HEK293T (cell line): Measurements from ENCODE around the gene ZNF93.

ENCODE experiments used
- BHLHE40 ChIP-seq: fragments of 450-650 bp; IDR thresholded peaks from 2 replicates; pipeline ENCODE4 v1.6.1; 2016; ENCODE audit warnings: mild to moderate bottlenecking, moderate library complexity, borderline replicate concordance
- ELF4 ChIP-seq: fragments of 450-650 bp; IDR thresholded peaks from 2 replicates; pipeline ENCODE4 v1.6.1; 2017; ENCODE audit warnings: antibody characterized with exemption
- FOXA1 ChIP-seq: fragments of 450-650 bp; IDR thresholded peaks from 2 replicates; pipeline ENCODE4 v1.6.1; 2016; ENCODE audit warnings: mild to moderate bottlenecking
- FOXK2 ChIP-seq: fragments of 450-650 bp; IDR thresholded peaks from 2 replicates; pipeline ENCODE4 v1.6.1; 2016; ENCODE audit warnings: mild to moderate bottlenecking
- FOXM1 ChIP-seq: fragments of 450-650 bp; IDR thresholded peaks from 2 replicates; pipeline ENCODE4 v1.6.1; 2017; ENCODE audit warnings: mild to moderate bottlenecking, borderline replicate concordance
- LEF1 ChIP-seq: fragments of 450-650 bp; IDR thresholded peaks from 2 replicates; pipeline ENCODE4 v1.6.1; 2017; ENCODE audit warnings: mild to moderate bottlenecking, borderline replicate concordance
- NFRKB ChIP-seq: fragments of 450-650 bp; IDR thresholded peaks from 2 replicates; pipeline ENCODE4 v1.6.1; 2016; ENCODE audit warnings: mild to moderate bottlenecking, moderate library complexity
- PKNOX1 ChIP-seq: fragments of 450-650 bp; IDR thresholded peaks from 2 replicates; pipeline ENCODE4 v1.6.1; 2016
- SP1 ChIP-seq: fragments of 450-650 bp; IDR thresholded peaks from 2 replicates; pipeline ENCODE4 v1.6.1; 2017
- SUZ12 ChIP-seq: fragments of 450-650 bp; IDR thresholded peaks from 2 replicates; pipeline ENCODE4 v1.6.1; 2016; ENCODE audit warnings: mild to moderate bottlenecking
- TARDBP ChIP-seq: fragments of 450-650 bp; IDR thresholded peaks from 2 replicates; pipeline ENCODE4 v1.6.1; 2016
- ZNF384 ChIP-seq: fragments of 450-650 bp; IDR thresholded peaks from 2 replicates; pipeline ENCODE4 v1.6.1; 2016

- TF ChIP-seq FOXK2 = no peak
- no peak for TF ChIP-seq PKNOX1
- TF ChIP-seq FOXA1 = no peak
- no peak for TF ChIP-seq LEF1
- no peak for TF ChIP-seq ZNF384
- TF ChIP-seq NFRKB = no peak
- TF ChIP-seq TARDBP = no peak
- TF ChIP-seq FOXM1 = no peak
- TF ChIP-seq SUZ12 = no peak
- TF ChIP-seq ELF4 = no peak
- TF ChIP-seq SP1 = no peak
- no peak for TF ChIP-seq BHLHE40
Observed at GRCh38 chr19:19877724-19878123, 23.0 kb upstream of the ZNF93 start.
